GM12878 (cell line): ENCODE data around the gene DCAF17. TPM values are rescaled to one million over a fixed set of nuclear protein-coding genes. Genes with fewer than 3 reads are reported as not detected.

Experiments
- ATAC-seq: fragments of 200-7000 bp; cut with Tn5 transposase; 3 replicates; pipeline ENCODE4 v1.9.1; 2020; ENCODE audit warnings: mild to moderate bottlenecking, moderate library complexity
- BruUV-seq: library from RNA; stranded (reverse); fragments of 400-500 nt; replicated peaks from 2 replicates; lab custom pipeline; 2021; lab: Mats Ljungman, UMichigan
- CTCF ChIA-PET: fragments of 300-600 bp; sonication (Branson Sonifier 250); formaldehyde crosslinking; extraction: SDS; loops from one replicate; lab custom pipeline; 2021; ENCODE audit warnings: inconsistent platforms; lab: Yijun Ruan, JAX
- POLR2A ChIA-PET: fragments of 350-600 bp; formaldehyde crosslinking; extraction: SDS; loops from one replicate; lab custom pipeline; 2021; ENCODE audit warnings: inconsistent platforms; lab: Charles Lee
- RAD21 ChIA-PET: fragments of 300-600 bp; sonication (Branson Sonifier 250); formaldehyde crosslinking; loops from one replicate; lab custom pipeline; 2023; ENCODE audit warnings: antibody characterized with exemption; ENCODE audit not compliant: unreplicated experiment; lab: Charles Lee
- SMC1A ChIA-PET: fragments of 300-600 bp; sonication (Branson Sonifier 250); formaldehyde crosslinking; loops from one replicate; lab custom pipeline; 2023; ENCODE audit not compliant: unreplicated experiment, uncharacterized antibody; lab: Charles Lee
- DNase-seq: peaks from one replicate; pipeline ENCODE4 v3.0.0-alpha.2; 2011; ENCODE audit warnings: low read depth, low spot score
- FAIRE-seq: peaks from 3 replicates; lab custom pipeline; 2011; peaks lifted over from hg19 to GRCh38; lab: Jason Lieb, UNC
- H2AFZ ChIP-seq: 2 replicates; pipeline ENCODE4 v1.6.0; 2011; ENCODE audit warnings: low read depth, low read length, control low read depth; ENCODE audit not compliant: control insufficient read depth
- H3K27ac ChIP-seq: 2 replicates; pipeline ENCODE4 v1.5.1; 2011; ENCODE audit warnings: control low read depth; ENCODE audit not compliant: control insufficient read depth, insufficient read depth
- H3K27me3 ChIP-seq, 2 experiments: replicated peaks in 1 of 2; 2 replicates each; pipeline versions ENCODE4 v1.6.0 to v1.6.1; 2011; ENCODE audit warnings: low read length in 1 of 2; ENCODE audit not compliant: control insufficient read depth in 2 of 2, insufficient read depth in 2 of 2
- H3K36me3 ChIP-seq, 2 experiments: 2 replicates each; pipeline ENCODE4 v1.5.1; 2011; ENCODE audit warnings: low read length in 1 of 2; ENCODE audit not compliant: control insufficient read depth in 2 of 2, insufficient read depth in 2 of 2
- H3K4me1 ChIP-seq: 2 replicates; pipeline ENCODE4 v1.6.1; 2011; ENCODE audit warnings: mild to moderate bottlenecking, low read length, moderate library complexity, mixed read lengths; ENCODE audit not compliant: control insufficient read depth, insufficient read depth
- H3K4me2 ChIP-seq: 2 replicates; pipeline ENCODE4 v1.6.0; 2011; ENCODE audit warnings: control low read depth; ENCODE audit not compliant: control insufficient read depth, insufficient read depth
- H3K4me3 ChIP-seq: fragments of 200-600 bp; sonication (generic); 2 replicates; pipeline ENCODE4 v1.5.1; 2016
- H3K79me2 ChIP-seq: 2 replicates; pipeline ENCODE4 v1.6.0; 2011; ENCODE audit warnings: low read length; ENCODE audit not compliant: control insufficient read depth, insufficient read depth
- H3K9ac ChIP-seq: 2 replicates; pipeline ENCODE4 v1.8.0; 2011; ENCODE audit warnings: low read length, control low read depth, mixed read lengths; ENCODE audit not compliant: control insufficient read depth, insufficient read depth
- H3K9me3 ChIP-seq: replicated peaks from 3 replicates; pipeline ENCODE4 v1.5.1; 2011; ENCODE audit warnings: mild to moderate bottlenecking, low read length; ENCODE audit not compliant: control insufficient read depth, insufficient read depth
- H4K20me1 ChIP-seq: 2 replicates; pipeline ENCODE4 v1.6.0; 2011; ENCODE audit not compliant: control insufficient read depth, insufficient read depth
- CHD4 ChIP-seq: fragments of 200-600 bp; sonication (generic); IDR thresholded peaks from 2 replicates; pipeline ENCODE4 v1.6.1; 2016; ENCODE audit warnings: mild to moderate bottlenecking
- EED ChIP-seq: sonication (generic); IDR thresholded peaks from 2 replicates; pipeline ENCODE4 v1.6.1; 2016; ENCODE audit warnings: antibody characterized with exemption, low read depth
- ELK1 ChIP-seq: IDR thresholded peaks from 2 replicates; pipeline ENCODE4 v1.6.1; 2012; ENCODE audit warnings: low read depth, low read length, improper control_type of control experiment
- FOXK2 ChIP-seq: fragments of 450-650 bp; IDR thresholded peaks from 2 replicates; pipeline ENCODE4 v1.6.1; 2017; ENCODE audit warnings: mild to moderate bottlenecking, moderate library complexity
- NFIC ChIP-seq: IDR thresholded peaks from 2 replicates; pipeline ENCODE4 v1.6.1; 2012; ENCODE audit warnings: low read depth, mild to moderate bottlenecking, inconsistent platforms, low read length, moderate library complexity
- NR2C1 ChIP-seq: fragments of 450-650 bp; IDR thresholded peaks from 2 replicates; pipeline ENCODE4 v1.6.1; 2017; ENCODE audit warnings: antibody characterized with exemption, mild to moderate bottlenecking, moderate library complexity
- NR2C2 ChIP-seq: IDR thresholded peaks from 2 replicates; pipeline ENCODE4 v1.6.1; 2011; ENCODE audit warnings: borderline replicate concordance, low read depth; ENCODE audit not compliant: control insufficient read depth, insufficient read length
- RAD51 ChIP-seq: fragments of 450-650 bp; IDR thresholded peaks from 2 replicates; pipeline ENCODE4 v1.6.1; 2016; ENCODE audit warnings: moderate library complexity, mild to moderate bottlenecking, inconsistent platforms
- SIX5 ChIP-seq: IDR thresholded peaks from 2 replicates; pipeline ENCODE4 v1.6.1; 2011; ENCODE audit warnings: mild to moderate bottlenecking, low read depth, low read length, moderate library complexity; ENCODE audit not compliant: severe bottlenecking
- WGBS: methylation state at CpG from one replicate; pipeline ENCODE4 v1.1.6; 2016; ENCODE audit warnings: low lambda C conversion rate; ENCODE audit not compliant: insufficient replicate concordance, insufficient coverage; ENCODE audit errors: missing lambda C conversion rate; 5-methylcytosine and 5-hydroxymethylcytosine counted together
- in situ Hi-C: fragments of 300-500 bp; cut with MboI; formaldehyde crosslinking; loops from 9 replicates; pipeline ENCODE4 v1.14.3; 2018; ENCODE audit warnings: mixed read lengths
- intact Hi-C: fragments of 100-400 bp; cut with micrococcal nuclease; formaldehyde crosslinking; loops from one replicate; pipeline ENCODE4 v1.14.2; 2022; ENCODE audit not compliant: unreplicated experiment
- polyA plus RNA-seq, 11 experiments: library from polyadenylated mRNA; depleted of rRNA in 4 of 11; unstranded in 6 of 11; stranded (reverse) in 5 of 11; fragments of >200 nt; fragmentation: Nextera tagmentation in 4 of 11; fragmentation: Illumina TruSeq in 1 of 11; extraction: Ambion mirVana in 4 of 11; extraction: Trizol in 1 of 11; gene quantifications; 1 replicate in 1 of 11; 2 replicates in 10 of 11; pipeline versions ENCODE4 v1.2.1 to v1.2.3, GENCODE V29; 2011 to 2016; ENCODE audit warnings: inconsistent platforms in 2 of 11, missing spikeins in 2 of 11, low read depth in 1 of 11
- total RNA-seq, 4 experiments: library from RNA; depleted of rRNA in 3 of 4; stranded (reverse); fragments of >200 nt in 3 of 4; fragmentation: Illumina TruSeq in 1 of 4; extraction: Trizol in 1 of 4; gene quantifications; 2 replicates each; pipeline versions ENCODE4 v1.2.1 to v1.2.3, GENCODE V29; 2013 to 2021

DCAF17 gene
- total and polyA plus RNA-seq, 10 of the 15 experiments (the other 5 are each of a cell fraction or from before 2014, with no cell fraction given), result 5.2 to 32.9 (median 23.4) TPM

- WGBS, result over 99% methylated on average over 4 of the region's 4 CpGs
- ChIA-PET RAD21 (interaction anchor here (0.8 to 7.0 kb wide), 20 partner anchors 10 to 399 kb away, joined by 3 to 208 read pairs (median 4); no protein-coding TSS in a partner anchor), CTCF (interaction anchor here (0.8 to 6.3 kb wide), 18 partner anchors 11 to 438 kb away, joined by 3 to 29 read pairs (median 4); partner anchors contain the start of genes DCAF17 and METTL8), POLR2A (interaction anchor here (0.6 to 7.0 kb wide), 13 partner anchors 9 to 254 kb away, joined by 3 to 168 read pairs (median 5); no protein-coding TSS in a partner anchor), SMC1A (interaction anchor here (0.8 to 8.3 kb wide), 23 partner anchors 10 to 357 kb away, joined by 3 to 273 read pairs (median 7); partner anchors contain the start of gene METTL8)
- BruUV-seq, result no TSS peak
- TF ChIP-seq NR2C2, result no peak
- TF ChIP-seq NFIC, result no peak
- TF ChIP-seq NR2C1, result no peak
- TF ChIP-seq FOXK2, result no peak
- no peak for TF ChIP-seq SIX5
- TF ChIP-seq ELK1, result no peak
- no peak for TF ChIP-seq CHD4
- TF ChIP-seq RAD51, result no peak
- TF ChIP-seq EED, result no peak
- Histone ChIP-seq H3K4me2 (no peak overlapping the region), H3K9ac (peak overlapping the region; percentile 55; the same call in 1 of the 2 replicates), H3K4me3 (no peak overlapping the region), H3K27ac (peak overlapping the region; percentile 72; the same call in 1 of the 2 replicates), H4K20me1 (no peaks in the 10 kb centered on the region), H3K27me3 (no peaks in the 10 kb centered on the region), H3K36me3 (peaks cover 0 to 10% of the 10 kb centered on the region in 2 experiments; a peak in 3 of 4 replicates), H2AFZ (no peak overlapping the region), H3K9me3 (peaks cover 8% of the 10 kb centered on the region), H3K79me2 (peaks cover 84% of the 10 kb centered on the region), H3K4me1 (peaks cover 68% of the 10 kb centered on the region)
- intact Hi-C loops, result no loop called here
- DNase-seq (no peak), ATAC-seq (no peak), FAIRE-seq (no peak)
- in situ Hi-C loops, result no loop called here
These were observed 23.9 kb upstream of the DCAF17 start for GRCh38 chr2:171410101-171410500.
